NCI-H2227 treated with DMSO at 0.1 percent for 48 hours (cell line): Measurements from ENCODE around the gene PPP4R3A.
A peak's percentile ranks its signal among the peaks of the same experiment; 100 is the strongest.
"Not testable (repeated sequence)": the region's sequence is repeated elsewhere in the genome, so short reads cannot be mapped to it uniquely, and the experiment has no call there.

ENCODE experiments used
- DNase-seq: peaks from one replicate; lab custom pipeline; 2025; lab: John Stamatoyannopoulos, UW

PPP4R3A gene

GRCh38 chr14:91503000-91503504, 7.1 kb downstream of the PPP4R3A start:
- DNase-seq, result no peak

DNA sequence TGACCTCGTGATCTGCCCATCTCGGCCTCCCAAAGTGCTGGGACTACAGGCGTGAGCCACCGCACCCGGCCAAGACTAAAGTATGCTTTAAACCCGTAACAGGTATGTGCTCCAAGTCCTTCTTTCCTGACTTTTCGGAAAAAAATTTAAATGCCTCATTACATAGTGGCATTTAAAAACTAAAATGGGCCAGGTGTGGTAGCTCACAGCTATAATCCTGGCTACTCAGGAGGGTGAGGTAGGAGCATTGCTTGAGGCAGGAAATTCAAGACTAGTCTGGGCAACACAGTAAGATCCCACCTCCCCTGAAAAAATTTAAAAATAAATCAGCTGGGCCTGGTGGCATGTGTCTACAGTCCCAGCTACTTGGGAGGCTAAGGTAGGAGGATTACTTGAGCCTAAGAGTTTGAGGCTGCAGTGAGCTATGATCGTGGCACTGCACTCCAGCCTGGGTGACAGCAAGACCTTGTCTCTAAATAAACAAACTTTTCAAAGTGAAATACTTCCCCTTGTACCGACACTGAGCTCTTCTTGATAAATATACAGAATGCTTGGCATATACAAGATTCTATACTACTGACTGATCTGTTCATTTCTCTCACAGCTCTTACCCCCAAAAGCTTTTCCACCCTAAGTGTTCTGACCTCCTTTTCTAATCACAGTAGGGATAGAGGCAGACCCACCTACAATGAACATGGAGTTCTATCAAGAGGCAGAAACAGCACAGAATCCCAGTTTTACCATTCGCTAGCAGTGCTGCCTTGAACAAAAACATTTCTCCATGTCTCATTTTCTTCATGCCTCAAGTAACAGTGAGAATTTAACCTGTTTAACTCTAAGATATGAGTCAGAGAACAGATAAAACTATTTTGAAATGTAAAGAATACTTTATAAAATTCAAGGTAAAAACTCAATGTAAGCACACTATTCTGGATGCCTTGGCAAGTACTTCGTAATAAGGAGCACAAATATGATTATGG, 7.9 kb downstream of the PPP4R3A start:
- no peak for DNase-seq

DNA sequence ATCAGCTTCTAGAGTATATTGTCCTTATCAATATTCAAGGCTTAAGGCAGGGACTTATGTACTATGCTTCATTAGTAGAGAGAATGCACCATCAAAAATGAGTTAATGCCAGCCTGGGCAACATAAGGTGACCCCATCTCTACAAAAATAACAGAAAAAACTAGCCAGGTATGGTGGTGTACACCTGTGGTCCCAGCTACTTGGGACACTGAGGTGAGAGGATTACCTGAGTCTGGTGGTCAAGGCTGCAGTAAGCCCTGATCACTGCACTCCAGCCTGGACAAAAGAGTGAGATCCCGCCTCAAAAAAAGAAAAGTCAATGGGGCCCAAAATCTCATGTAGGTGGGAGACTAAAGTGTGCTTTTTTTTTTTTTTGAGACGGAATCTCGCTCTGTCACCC, 8.8 kb downstream of the PPP4R3A start:
- DNase-seq, result no peak

DNA sequence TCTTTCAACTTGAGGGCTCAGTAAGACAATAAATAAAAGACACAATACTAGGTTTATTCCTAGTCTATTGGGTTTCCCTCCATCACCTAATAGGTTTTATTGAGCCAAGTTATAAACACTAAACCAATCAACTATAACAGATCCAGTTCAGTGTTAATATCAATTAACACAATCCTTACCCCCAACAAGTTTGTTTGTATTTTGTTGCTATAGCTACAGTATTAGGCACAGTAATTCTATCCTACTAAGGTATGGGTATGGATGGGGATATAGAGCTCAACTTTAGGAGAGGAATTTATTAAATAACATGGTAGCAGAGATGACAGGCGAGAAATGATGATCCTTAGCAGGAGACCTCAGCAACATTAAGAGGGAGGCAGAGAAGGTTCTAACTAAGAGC, 13.3 kb downstream of the PPP4R3A start:
- DNase-seq, result no peak

DNA sequence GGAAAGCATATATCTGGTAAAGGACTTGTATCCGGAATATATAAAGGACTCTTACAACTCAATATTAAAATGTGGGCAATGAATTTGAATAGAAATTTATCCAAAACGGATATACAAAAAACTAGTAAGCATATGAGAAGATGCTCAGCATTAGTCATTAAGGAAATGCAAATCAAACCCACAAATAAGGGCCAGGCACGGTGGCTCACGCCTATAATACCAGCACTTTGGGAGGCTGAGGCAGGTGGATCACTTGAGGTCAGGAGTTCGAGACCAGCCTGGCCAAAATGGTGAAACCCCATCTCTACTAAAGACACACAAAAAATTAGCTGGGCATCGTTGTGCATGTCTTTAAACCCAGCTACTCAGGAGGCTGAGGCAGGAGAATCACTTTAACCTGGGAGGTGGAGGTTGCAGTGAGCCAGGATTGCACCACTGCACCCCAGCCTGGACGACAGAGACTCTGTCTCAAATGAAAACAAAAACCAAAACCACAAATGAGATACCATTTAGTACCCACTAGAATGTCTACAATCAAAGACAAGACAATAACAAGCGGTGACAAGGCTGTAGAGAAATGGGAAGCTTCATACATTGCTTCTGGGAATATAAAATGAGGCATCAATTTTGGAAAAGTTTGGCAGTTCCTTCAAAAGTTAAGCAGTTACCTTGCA, 15.6 kb downstream of the PPP4R3A start:
- DNase-seq, result not testable (repeated sequence)

DNA sequence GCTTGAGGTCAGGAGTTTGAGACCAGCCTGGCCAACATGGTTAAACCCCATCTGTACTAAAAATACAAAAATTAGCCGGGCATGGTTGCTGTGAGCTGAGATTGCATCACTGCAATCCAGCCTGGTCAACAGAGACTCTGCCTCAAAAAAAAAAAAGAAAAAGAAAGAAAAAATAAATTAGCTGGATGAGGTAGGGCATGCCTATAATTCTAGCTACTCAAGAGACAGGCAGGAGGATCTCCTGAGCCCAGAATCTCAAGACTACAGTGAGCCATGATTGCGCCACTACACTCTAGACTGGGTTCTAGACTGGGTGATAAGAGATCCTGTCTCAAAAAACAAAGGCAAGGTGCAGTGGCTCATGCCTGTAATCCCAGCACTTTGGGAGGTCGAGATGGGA, 16.9 kb downstream of the PPP4R3A start:
- no peak for DNase-seq

GRCh38 chr14:91484744-91485143, 25.4 kb downstream of the PPP4R3A start:
- no peak for DNase-seq

GRCh38 chr14:91484186-91484585, 25.9 kb downstream of the PPP4R3A start:
- no peak for DNase-seq

DNA sequence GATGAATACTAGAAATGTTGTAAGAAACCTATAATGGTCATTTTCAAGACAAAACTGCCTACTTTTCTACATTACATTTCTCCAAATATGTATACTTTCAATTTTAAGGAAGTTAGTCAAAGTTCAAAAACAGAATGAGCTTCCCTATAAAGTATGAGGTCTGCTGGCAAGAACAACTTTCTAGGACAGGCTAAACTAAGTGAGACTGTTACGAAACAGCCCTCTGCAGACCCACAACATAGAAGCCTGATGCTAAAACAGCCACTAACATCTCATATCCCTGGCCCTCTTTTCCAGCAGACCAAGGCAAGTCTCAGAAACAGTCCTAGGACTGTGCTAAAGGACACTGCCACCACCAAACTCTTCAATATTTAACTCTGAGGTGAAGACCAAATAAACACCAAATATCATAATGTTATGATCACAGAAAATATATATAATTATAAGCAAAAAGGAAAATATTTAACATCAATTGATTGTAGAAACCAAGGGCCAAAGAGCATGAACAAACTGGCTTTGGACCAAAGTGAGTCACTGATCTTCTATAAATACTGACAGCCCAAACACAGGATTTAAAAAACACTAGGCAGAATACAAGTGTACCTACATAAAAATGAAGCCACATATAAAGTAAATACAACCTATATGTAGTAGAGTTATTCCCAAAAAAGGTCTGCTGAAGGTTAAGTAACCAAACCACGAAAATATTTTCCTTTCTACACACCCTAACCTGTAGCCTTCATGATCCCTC, 27.7 kb downstream of the PPP4R3A start:
- DNase-seq, result no peak

DNA sequence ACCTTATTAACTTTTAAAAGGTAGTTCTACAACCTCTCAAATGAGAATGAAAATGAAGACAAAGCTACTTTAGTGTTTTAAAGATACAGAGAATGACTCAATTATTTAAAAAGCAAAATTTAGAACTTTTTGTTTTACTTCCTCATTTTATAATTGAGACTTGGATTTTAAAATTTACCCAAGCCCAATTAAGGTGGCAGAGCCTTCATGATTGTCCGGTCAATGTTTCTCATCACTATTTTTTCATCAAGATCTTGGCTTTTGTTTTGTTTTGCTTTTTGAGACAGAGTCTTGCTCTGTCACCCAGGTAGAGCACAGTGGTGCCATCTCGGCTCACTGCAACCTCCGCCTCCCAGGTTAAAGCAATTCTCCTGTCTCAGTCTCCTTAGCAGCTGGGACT, 32.7 kb downstream of the PPP4R3A start:
- no peak for DNase-seq

DNA sequence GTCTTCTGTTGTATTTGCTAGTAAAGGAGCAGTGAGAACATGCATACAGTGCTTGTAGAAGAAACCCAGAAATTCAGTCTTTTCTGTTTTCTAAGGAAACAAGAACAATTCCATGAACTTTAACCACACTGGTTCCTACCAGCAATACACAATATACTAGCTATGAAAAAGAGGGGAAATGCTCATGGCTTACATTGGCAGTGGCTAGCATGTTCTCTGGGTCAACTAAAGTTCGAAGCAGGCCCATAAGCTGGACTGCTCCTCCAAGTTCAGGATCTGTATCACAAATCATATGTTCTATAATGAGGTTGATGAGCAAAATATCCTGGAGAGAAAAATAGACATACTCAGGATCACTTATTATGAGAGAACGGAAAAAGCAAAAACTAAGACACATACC, 37.1 kb downstream of the PPP4R3A start:
- DNase-seq, result no peak

- DNase-seq, result no peak
Observed at GRCh38 chr14:91470216-91470615, 39.9 kb downstream of the PPP4R3A start.

DNA sequence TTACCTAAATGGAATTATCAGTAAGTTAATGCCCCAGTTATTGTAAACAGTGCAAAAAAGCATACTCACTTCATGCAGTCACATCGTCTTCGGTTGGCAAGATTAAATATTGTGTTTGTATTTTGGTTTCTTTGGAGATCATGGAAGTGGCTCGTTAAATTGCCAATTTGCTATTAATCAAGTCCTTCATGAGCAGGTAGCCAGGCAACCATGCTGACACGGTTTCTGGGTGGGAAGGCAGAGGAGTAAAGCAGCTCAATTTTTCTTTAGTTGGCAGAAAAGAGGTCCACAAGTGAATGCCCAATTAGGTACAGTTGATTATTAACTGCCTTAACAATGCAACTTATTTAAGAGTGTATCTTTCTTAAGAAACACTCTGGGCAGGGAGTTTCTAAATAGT, 43.9 kb downstream of the PPP4R3A start:
- DNase-seq, result no peak

DNA sequence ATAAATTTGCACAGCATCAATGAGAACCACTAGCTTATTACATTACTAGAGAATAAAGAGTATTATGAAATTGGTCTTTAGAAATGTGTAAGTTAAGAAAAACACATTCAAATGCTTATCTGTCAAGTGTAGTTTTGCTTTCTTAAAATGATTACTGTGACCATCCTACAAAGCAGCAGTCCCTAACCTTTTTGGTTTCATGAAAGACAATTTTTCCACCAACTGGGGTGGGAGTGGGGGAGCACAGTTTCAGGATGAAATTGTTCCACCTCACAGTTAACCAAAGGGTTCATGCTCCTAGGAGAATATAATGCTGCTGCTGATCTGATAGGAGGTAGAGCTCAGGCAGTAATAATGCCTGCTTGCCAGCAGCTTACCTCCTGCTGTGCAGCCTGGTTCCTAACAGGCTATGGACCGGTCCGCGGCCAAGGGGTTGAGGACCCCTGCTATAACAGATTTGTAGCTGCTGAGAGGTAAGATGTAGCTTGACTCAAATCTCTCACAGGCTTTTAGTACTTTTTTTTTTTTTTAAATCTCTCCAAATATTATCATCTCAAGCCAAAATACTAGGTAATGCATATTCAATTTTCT, 45.4 kb downstream of the PPP4R3A start:
- peak; percentile 41 for DNase-seq

GRCh38 chr14:91458612-91459011, 51.5 kb downstream of the PPP4R3A start:
- DNase-seq, result no peak

DNA sequence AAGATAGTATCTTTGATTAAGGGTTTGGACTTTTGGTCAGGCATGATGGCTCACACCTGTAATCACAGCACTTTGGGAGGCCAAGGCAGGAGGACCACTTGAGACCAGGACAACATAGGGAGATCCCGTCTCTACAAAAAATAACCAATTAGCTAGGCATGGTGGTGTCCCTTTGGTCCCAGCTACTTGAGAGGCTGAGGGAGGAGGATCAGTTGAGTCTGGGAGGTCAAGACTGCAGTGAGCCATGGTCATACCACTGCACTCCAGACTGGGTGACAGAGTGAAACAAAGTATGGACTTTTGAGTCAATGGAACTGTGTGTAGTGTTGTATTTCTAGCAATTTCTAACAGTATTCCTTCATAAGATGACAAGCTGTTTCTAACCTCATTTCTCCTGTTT, 53.8 kb downstream of the PPP4R3A start:
- DNase-seq, result no peak

- DNase-seq, result no peak
Observed at GRCh38 chr14:91454580-91454979, 55.5 kb downstream of the PPP4R3A start.

DNA sequence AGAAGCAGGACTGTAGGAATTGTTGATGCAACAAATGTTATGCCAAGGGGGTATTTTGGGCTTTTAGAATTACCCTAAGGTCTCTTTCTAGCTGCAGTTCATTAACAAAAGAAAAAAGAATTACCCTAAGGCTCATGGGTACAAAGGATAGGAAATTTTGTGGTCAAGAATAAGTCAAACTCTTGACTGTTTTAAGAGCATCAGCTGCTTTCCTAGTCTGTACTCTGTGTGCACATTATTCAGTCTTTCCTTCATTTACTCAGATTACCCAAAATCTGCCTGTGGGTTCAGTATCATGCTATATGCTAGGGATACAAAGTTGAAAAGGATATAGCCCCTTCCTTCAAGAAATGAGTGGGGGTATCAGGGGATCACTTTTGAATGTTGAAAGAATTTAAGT, 56.0 kb downstream of the PPP4R3A start:
- no peak for DNase-seq

GRCh38 chr14:91453744-91454143, 56.4 kb downstream of the PPP4R3A start:
- DNase-seq, result no peak

DNA sequence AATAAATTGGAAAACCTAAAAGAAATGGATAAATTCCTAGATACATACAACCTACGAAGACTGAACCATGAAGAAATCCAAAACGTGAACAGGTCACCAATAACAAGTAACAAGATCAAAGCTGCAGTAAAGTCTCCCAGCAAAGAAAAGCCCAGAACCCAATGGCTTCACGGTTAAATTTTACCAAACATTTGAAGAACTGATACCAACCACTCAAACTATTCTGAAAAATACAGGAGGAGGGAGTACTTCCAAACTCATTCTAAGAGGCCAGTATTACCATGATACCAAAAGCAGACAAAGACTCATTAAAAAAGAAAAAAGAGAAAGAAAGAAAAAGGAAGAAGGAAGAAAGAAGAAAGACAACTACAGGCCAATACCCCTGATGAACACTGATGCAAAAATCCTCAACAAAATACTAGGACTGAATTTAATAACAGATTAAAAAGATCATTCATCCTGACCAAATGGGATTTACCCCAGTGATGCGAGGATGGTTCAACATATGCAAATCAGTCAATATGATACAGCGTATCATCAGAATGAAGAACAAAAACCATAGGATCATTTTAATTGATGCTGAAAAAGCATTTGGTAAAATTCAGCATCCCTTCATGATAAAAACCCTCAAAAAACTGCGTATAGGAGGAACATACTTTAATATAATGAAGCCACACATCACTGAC, 65.6 kb downstream of the PPP4R3A start:
- DNase-seq, result no peak

DNA sequence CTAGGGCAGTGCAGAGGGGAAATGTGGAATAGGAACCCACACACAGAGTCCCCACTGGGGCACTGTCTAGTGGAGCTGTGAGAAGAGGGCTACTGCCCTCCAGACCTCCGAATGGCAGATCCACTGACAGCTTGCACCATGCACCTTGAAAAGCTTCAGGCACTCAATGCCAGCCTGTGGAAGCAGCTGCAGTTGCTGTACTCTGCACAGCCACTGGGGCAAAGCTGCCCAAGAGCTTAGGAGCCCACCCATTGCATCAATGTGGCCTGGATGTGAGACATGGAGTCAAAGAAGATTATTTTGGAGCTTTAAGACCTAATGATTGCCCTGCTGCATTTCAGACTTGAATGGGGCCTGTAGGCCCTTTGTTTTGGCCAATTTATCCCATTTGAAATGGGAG, 70.8 kb downstream of the PPP4R3A start:
- DNase-seq, result no peak
